T-helper 2 cell treated with Interferon-gamma antibody and Interleukin-4, amounts not matched to agents 100 ng/mL and 5 ng/mL, for 36 hours (primary cell): ENCODE measurements around the gene TCEAL8. TPM values are rescaled to one million over a fixed set of nuclear protein-coding genes. Genes with fewer than 3 reads are reported as not detected.

Experiments used
- intact Hi-C: fragments of 100-400 bp; cut with micrococcal nuclease; formaldehyde crosslinking; loops from one replicate; pipeline ENCODE4 v1.15.1; 2023
- total RNA-seq: library from RNA; stranded (reverse); gene quantifications from 2 replicates; pipeline ENCODE4 v1.2.3, GENCODE V29; 2022

The TCEAL8 gene
- total RNA-seq, 1 donor from 2014 or later, result 32.6 TPM

DNA sequence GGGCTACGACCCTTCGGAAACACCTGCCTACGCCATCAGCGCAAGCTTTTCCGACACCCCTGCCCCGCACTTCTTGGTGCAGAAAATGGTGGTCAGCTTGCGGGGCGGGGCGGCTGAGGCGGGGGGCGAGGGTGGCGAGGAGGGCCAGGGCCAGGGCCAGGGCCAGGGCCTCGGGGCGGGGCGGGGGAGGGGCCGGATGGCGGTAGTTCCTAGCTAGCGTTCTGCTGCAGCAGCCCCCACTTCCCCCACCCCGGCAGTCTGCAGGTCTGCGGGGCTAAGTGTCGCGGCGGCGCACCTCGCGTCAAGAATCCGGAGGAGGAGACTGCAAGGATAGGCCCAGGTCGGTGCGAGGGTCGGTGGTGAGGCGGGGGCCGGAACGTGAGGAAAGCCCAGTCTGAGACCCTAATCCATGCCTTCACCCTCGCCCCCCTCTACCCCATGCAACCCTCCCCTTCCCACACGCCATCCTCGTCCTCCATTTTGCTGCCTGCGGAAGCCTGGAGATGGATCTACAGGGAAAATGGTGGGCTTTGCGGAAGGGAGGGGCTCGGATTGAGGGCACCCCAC lies 39.4 kb downstream of the TCEAL8 start:
- intact Hi-C loops, result loop anchor here (1.0 to 2.0 kb wide), 2 partner anchors 39 to 471 kb away; partner anchors contain the start of gene MORF4L2

DNA sequence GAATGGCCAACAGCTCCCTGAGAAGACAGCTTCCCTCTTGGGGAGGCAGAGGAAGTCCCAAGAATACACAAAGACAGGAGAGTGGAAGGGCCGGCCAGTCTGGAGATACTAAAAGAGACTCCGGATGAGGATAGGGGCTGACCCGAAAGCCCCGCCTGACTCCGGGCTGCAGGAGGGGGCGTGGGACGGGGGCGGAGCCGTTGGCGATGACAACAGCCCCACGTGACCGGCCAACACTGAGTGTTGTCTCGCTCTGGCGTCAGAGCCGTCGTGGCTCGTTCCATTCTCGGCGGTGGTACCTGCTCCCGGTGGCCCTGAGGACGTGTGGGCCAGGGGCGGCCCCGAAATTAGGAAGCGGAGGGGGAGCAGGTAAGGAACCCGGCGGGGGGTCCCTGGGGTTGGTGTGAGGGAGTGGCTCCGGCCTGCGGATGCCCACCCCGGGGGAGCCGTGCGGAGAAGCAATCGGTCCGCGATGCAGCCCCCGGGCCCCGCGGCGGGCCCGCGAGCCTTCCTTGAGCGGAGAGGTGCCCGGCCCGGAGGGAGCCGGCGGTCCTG lies 40.0 kb downstream of the TCEAL8 start, which contains the start of gene BEX4:
TSS of gene BEX4 (plus strand) at position 239 of the 555 bp plus-strand sequence. CDS start 1,046 bp downstream, outside the sequence.
- intact Hi-C loops, result loop anchor here (1.0 to 2.0 kb wide), 2 partner anchors 39 to 472 kb away; partner anchors contain the start of gene MORF4L2

DNA sequence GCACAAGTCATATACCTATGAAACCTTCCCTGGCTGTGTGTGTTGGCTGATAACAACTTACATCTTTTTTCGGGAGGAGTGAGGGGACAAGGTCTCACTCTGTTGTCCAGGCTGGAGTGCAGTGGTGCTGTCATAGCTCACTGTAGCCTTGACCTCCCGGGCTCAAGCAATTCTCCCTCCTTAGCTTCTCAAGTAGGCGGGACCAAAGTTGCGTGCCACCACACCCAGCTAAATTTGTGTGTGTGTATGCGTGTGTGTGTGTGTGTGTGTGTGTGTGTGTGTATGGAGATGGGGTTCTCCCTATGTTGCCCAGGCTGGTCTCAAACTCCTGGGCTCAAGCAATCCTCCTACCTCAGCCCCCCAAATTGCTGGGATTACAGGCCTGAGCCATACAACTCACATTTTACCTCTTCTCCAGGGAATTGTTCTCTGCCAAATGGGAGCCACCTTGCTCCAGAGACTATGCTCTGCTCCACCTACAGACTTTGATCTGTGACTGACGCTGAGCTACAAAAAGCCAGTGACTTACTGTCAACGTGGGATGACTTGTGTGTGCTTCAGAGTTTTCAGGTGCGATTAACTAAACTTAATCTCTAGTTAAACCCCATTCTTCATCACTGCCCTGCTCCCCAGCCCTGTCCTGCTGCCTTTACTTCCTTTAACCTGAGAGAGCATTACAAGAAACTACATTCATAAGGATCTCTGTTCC lies 42.1 kb downstream of the TCEAL8 start:
- intact Hi-C loops, result no loop called here

DNA sequence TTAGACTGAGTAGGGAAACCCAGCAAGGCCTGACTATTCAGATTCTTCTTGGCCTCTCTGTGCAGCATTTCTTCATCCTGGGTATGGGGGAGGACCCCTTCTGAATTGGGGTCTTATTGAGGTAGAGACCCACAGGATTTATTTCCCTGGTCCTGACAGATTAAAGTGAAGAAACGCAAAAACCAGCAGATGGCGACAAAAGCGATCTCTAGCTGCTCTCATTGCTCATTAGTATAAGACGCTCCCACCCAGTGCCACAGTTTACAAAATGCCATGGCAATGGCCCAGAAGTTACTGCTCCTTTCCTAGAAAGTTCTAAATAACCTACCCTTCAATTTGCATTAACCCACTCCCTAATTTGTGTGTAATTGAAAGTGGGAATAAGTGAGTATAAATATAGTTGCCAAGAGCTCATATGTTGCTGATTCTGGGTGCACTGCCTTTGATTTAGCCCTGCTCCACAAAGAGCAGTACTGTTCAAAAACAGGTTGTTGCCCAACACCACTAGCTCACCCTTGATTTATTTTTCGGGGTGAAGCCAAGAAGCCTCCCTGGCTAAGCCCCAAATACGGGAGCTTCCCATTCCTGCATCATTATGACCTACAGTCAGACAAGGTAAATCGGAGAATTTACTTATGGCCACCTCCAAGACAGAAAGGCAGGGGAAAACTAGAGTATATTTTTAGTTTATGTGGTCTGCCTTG lies 43.8 kb downstream of the TCEAL8 start:
- intact Hi-C loops, result loop anchor here (1.0 kb wide), 2 partner anchors 37 to 253 kb away; no protein-coding TSS in a partner anchor

DNA sequence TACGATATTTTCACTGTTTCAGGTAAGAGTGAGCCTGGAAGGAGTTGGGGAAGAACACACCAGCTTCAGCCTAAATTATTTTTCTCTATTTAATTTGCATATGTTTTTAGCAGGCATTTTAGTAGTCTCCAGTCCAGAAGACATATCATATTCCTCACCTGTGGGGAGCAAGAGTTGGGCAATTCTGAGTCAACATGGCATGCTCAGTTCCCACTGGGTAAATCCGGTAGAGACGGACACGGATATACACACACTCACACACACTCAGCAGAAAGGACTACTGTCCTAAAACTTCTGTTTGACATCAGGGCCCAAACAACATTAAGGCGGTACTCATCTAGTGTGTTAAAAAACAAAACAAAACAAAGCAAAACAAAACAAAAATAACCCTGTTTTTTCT lies 44.9 kb downstream of the TCEAL8 start:
- intact Hi-C loops, result no loop called here

Other genes starting within 250 kb of the TCEAL8 start
- 0.23 TPM in 1 of 2 replicates, not detected in the other for gene BEX1, start 191.0 kb downstream of the TCEAL8 start, total RNA-seq
- not detected in 2 replicates for gene NXF3, start 162.0 kb downstream of the TCEAL8 start, total RNA-seq
- 6.8 and 8.4 TPM in 2 replicates for gene BEX4, start 40.0 kb downstream of the TCEAL8 start, total RNA-seq
- not detected in 2 replicates for gene TCEAL5, start 21.6 kb upstream of the TCEAL8 start, total RNA-seq
- gene BEX2, start 55.8 kb upstream of the TCEAL8 start, total RNA-seq, result 2.8 and 3.0 TPM in 2 replicates
- not detected in 2 replicates for gene TCEAL7, start 75.1 kb upstream of the TCEAL8 start, total RNA-seq
- 0.41 TPM in 2 replicates for gene TCEAL9, start 101.4 kb upstream of the TCEAL8 start, total RNA-seq
- gene BEX3, start 121.4 kb upstream of the TCEAL8 start, total RNA-seq, result 8.0 and 9.1 TPM in 2 replicates